NT2/D1 (cell line): ENCODE results near the gene CAMK1G.

ENCODE experiments used
- SUZ12 ChIP-seq: IDR thresholded peaks from 2 replicates; pipeline ENCODE4 v1.6.1; 2011; ENCODE audit not compliant: insufficient read length, insufficient read depth; ENCODE audit errors: extremely low read depth
- YY1 ChIP-seq: IDR thresholded peaks from 2 replicates; pipeline ENCODE4 v1.6.1; 2011; ENCODE audit not compliant: insufficient read length, insufficient read depth

- TF ChIP-seq YY1, result no peak
- no peak for TF ChIP-seq SUZ12
These were observed 40.9 kb upstream of the CAMK1G start for GRCh38 chr1:209542585-209542984.
